BJ (cell line): Measurements from ENCODE around the gene DPP9. TPM values are rescaled to one million over a fixed set of nuclear protein-coding genes. Genes with fewer than 3 reads are reported as not detected.

Experiments
- CTCF ChIA-PET: fragments of 350-600 bp; formaldehyde crosslinking; extraction: SDS; loops from one replicate; lab custom pipeline; 2021; ENCODE audit warnings: antibody characterized with exemption, inconsistent platforms; lab: Yijun Ruan, JAX
- POLR2A ChIA-PET: fragments of 300-600 bp; sonication (Branson Sonifier 250); formaldehyde crosslinking; extraction: SDS; loops from one replicate; lab custom pipeline; 2021; ENCODE audit warnings: antibody characterized with exemption; lab: Charles Lee
- DNase-seq: peaks from one replicate; pipeline ENCODE4 v3.0.0-alpha.2; 2011; ENCODE audit warnings: low read depth
- H3K27me3 ChIP-seq: 2 replicates; pipeline ENCODE4 v1.6.0; 2011; ENCODE audit warnings: low read length; ENCODE audit not compliant: control insufficient read depth, insufficient read depth
- H3K36me3 ChIP-seq: 2 replicates; pipeline ENCODE4 v1.5.1; 2011; ENCODE audit warnings: low read length; ENCODE audit not compliant: control insufficient read depth, insufficient read depth
- H3K4me3 ChIP-seq: 2 replicates; pipeline ENCODE4 v1.5.1; 2011; ENCODE audit warnings: low read depth, mild to moderate bottlenecking, control low read depth, low read length
- polyA minus RNA-seq: library from RNA; depleted of rRNA, polyadenylated mRNA; stranded (reverse); fragments of >200 nt; gene quantifications from 2 replicates; pipeline ENCODE4 v1.2.3, GENCODE V29; 2011; rRNA and poly(A)+ RNA removed
- polyA plus RNA-seq: library from polyadenylated mRNA; depleted of rRNA; stranded (reverse); fragments of >200 nt; gene quantifications from 2 replicates; pipeline ENCODE4 v1.2.3, GENCODE V29; 2011; rRNA removed
- TF ChIP-seq, protein P1 (sequence below): IDR thresholded peaks from 2 replicates; pipeline ENCODE4 v1.5.1; 2011; ENCODE audit warnings: low read depth, mild to moderate bottlenecking, control low read depth, inconsistent platforms, low read length, moderate library complexity; ENCODE audit not compliant: insufficient read depth

The DPP9 gene
- 4.5 and 12.3 TPM in 2 replicates for polyA plus RNA-seq
- polyA minus RNA-seq: 10.0 and 11.3 TPM in 2 replicates

DNA sequence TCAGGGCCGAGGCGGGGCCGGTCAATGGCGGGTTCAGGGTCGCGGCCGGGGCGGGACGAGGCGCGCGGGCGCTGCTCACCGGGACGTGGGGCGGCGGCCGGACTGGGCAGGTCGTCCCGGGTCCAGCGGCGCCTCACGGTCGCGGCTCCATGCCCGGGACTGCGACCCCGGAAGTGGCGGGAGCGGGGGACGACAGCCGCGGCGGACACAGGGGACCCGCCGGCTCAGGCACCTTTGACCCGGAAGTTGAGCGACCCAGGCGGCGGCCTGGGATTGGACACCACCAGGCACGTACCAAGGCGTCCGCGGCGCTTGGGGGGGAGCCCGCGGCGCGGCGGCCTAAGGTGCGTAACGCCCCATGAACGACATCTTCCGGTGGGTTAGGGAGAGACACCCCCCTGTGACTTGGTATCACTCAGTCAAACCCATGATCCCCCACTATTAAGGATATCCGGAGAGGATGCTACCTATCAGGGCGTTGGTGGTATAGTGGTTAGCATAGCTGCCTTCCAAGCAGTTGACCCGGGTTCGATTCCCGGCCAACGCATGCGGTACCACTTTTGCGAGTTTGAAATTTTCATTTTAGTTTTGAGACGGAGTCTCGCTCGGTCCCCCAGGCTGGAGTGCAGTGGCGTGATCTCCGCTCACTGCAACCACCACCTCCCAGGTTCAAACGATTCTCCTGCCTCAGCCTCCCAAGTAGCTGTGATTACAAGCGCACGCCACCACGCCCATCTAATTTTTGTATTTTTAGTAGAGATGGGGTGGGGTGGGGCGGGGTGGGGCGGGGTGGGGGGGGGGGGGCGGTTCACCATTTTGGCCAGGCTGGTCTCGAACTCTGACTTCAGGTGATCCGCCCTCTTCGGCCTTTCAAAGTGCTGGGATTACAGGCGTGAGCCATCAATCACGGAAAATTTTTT is at the start of gene DPP9:
TSS of gene DPP9 (minus strand) at position 248 of the 920 bp plus-strand sequence. CDS start 3,936 bp downstream, outside the sequence.
- TF ChIP-seq, protein P1, sequence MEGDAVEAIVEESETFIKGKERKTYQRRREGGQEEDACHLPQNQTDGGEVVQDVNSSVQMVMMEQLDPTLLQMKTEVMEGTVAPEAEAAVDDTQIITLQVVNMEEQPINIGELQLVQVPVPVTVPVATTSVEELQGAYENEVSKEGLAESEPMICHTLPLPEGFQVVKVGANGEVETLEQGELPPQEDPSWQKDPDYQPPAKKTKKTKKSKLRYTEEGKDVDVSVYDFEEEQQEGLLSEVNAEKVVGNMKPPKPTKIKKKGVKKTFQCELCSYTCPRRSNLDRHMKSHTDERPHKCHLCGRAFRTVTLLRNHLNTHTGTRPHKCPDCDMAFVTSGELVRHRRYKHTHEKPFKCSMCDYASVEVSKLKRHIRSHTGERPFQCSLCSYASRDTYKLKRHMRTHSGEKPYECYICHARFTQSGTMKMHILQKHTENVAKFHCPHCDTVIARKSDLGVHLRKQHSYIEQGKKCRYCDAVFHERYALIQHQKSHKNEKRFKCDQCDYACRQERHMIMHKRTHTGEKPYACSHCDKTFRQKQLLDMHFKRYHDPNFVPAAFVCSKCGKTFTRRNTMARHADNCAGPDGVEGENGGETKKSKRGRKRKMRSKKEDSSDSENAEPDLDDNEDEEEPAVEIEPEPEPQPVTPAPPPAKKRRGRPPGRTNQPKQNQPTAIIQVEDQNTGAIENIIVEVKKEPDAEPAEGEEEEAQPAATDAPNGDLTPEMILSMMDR: peak; percentile 26; the same call in 1 of the 2 replicates
- ChIA-PET POLR2A (no interaction called here), CTCF (interaction anchor here (0.6 to 5.6 kb wide), 6 partner anchors 9 to 1022 kb away, joined by 3 to 37 read pairs (median 4); partner anchors contain the start of gene FEM1A)
- peak; percentile 89 for DNase-seq
- peaks cover 10% of the 10 kb centered on the region for H3K36me3 ChIP-seq
- no peaks in the 10 kb centered on the region for H3K27me3 ChIP-seq
- H3K4me3 ChIP-seq: peak within 1 kb of the TSS; percentile 60

DNA sequence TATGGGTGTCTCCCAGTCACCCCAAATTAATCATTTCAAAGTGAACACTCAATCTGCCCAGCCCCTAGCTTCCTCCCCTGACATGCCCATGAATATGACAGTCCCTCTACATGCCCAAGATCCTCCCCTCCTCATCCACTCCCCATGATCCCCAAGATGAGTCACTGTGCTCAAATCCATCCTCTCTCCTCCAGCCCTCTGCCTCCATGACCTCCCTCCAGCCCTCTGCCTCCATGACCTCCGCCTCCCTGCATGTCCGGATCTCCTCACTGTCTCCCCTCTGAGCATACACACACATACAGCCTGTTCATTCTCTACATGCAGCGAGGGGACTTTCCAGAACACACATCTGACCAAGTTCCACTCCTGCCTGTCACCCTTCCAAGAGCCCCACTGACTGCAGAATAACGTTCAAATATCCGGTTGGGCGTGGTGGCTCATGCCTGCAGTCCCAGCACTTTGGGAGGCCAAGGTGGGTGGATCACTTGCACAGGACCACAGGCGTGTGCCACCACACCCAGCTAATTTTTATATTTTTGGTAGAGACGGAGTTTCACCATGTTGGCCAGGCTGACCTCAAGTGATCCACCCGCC is 49.5 kb upstream of the DPP9 start:
- DNase-seq: no peak
- POLR2A ChIA-PET: no interaction called here
- no peak overlapping the region for H3K4me3 ChIP-seq
- H3K27me3 ChIP-seq: peaks cover 4% of the 10 kb centered on the region
- TF ChIP-seq, protein P1: no peak
- CTCF ChIA-PET: interaction anchor here (1.8 kb wide), 1 partner anchor 18 kb away, joined by 5 read pairs; the partner anchor contains the start of gene FEM1A
- H3K36me3 ChIP-seq: no peaks in the 10 kb centered on the region

DNA sequence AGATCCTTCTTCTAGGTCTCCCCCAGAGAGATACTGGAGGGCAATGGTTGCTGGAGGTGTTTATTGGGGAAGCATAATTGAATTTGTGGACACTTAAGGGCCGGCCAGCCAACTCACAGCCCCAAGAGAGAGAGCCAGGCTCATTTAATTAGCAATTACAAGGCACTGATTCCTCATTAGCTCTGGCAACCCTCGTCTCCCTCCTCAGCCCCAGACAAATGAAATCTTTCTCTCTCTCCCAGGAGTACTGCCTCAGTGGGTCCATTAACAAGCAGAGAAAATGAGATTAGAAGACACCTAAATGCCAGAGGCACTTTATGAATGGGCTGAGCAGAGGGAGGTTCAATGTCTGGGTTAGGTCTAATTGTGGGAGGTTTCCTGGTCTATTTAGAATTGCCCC is 48.9 kb upstream of the DPP9 start:
- Histone ChIP-seq H3K4me3 (no peak overlapping the region), H3K27me3 (peaks cover 4% of the 10 kb centered on the region), H3K36me3 (no peaks in the 10 kb centered on the region)
- TF ChIP-seq, protein P1: no peak
- no peak for DNase-seq
- POLR2A ChIA-PET: no interaction called here
- CTCF ChIA-PET: interaction anchor here (1.8 kb wide), 1 partner anchor 19 kb away, joined by 5 read pairs; the partner anchor contains the start of gene FEM1A

DNA sequence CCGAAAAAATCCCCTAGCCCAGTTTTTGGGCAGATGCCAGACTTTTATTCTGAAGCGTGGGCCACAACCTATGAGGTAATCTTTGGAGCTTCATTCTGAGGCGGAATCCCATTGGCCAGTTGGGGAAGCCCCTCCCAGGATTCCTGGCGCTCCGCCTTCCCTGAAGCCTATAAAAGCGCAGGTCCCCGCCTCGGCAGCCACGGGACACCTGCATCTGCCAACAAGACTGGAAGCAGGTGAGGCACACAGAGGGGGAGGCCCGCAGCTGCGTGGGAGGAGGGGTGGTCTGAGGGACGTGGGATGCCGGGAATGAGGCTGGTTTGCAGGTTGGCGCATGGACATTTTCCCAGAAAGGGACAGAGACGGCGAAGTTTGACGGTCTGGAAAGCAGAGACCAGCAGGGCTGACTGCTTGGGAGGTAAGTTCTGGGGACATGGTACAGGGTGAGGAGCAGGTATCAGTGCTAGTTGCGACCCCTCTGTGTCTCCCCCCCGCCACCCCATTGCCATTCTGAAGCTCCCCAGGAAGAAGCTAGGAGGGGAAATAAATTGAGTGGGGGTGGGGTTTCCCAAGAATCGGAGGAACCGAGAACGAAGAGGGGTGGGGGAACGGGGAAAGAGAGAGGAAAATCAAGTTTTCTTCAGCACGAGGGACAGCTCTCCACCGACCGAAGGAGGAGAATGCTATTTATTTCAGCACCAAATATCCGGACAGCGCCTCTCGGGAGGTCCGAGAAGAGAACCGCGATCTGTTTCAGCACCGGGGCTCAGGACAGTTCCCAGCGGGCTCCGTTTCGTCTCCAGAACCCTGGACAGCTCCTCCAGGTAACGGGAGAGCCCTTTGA is 45.5 kb upstream of the DPP9 start:
- POLR2A ChIA-PET: no interaction called here

More for the DNA sequence above, 45.5 kb upstream of the DPP9 start:
- DNase-seq: peak; percentile 6
- Histone ChIP-seq H3K36me3 (no peaks in the 10 kb centered on the region), H3K27me3 (peaks cover 2% of the 10 kb centered on the region; the same call in 1 of the 2 replicates), H3K4me3 (no peak overlapping the region)
- CTCF ChIA-PET: interaction anchor here (0.7 to 1.7 kb wide), 3 partner anchors 8 to 22 kb away, joined by 3 to 6 read pairs (median 3); partner anchors contain the start of gene FEM1A
- TF ChIP-seq, protein P1: no peak
